Measurements from ENCODE around the gene CLDN15. TPM values are rescaled to one million over a fixed set of nuclear protein-coding genes. Genes with fewer than 3 reads are reported as not detected.

CLDN15 gene
- total RNA-seq, 1 donor from 2014 or later = 2.9 TPM

GRCh38 chr7:101197991-101198390 lies 39.6 kb downstream of the CLDN15 start:
- ATAC-seq = no peak

GRCh38 chr7:101195884-101196283 lies 41.7 kb downstream of the CLDN15 start:
- no peak for ATAC-seq

GRCh38 chr7:101189109-101189508 lies 48.5 kb downstream of the CLDN15 start:
- ATAC-seq = no peak

- ATAC-seq = no peak
Observed at GRCh38 chr7:101186844-101187428, 50.7 kb downstream of the CLDN15 start.

GRCh38 chr7:101186194-101186593 lies 51.4 kb downstream of the CLDN15 start:
- no peak for ATAC-seq

- no peak for ATAC-seq
Observed at GRCh38 chr7:101185258-101185839, 52.3 kb downstream of the CLDN15 start.

Other genes with a start within 250 kb of the CLDN15 start
- gene MUC17, start 217.7 kb downstream of the CLDN15 start, total RNA-seq = not detected
- 14.3 TPM for gene TRIM56, start 152.3 kb downstream of the CLDN15 start, total RNA-seq
- 5.3 TPM for gene SERPINE1, start 110.7 kb downstream of the CLDN15 start, total RNA-seq
- 60.4 TPM for gene AP1S1, start 83.3 kb downstream of the CLDN15 start, total RNA-seq
- not detected for gene VGF, start 72.2 kb downstream of the CLDN15 start, total RNA-seq
- not detected for gene NAT16, start 57.5 kb downstream of the CLDN15 start, total RNA-seq
- gene MOGAT3, start 36.8 kb downstream of the CLDN15 start, total RNA-seq = not detected
- 10.6 TPM for gene PLOD3, start 20.2 kb downstream of the CLDN15 start, total RNA-seq
- 53.8 TPM for gene ZNHIT1, start 19.6 kb downstream of the CLDN15 start, total RNA-seq
- gene FIS1, start 7.3 kb upstream of the CLDN15 start, total RNA-seq = 143 TPM
- 10.4 TPM for gene IFT22, start 84.0 kb upstream of the CLDN15 start, total RNA-seq
- not detected for gene COL26A1, start 125.1 kb upstream of the CLDN15 start, total RNA-seq

Measured in esophagus mucosa (tissue), 1 donor.